ENCODE data around the gene LRCH1. TPM values are rescaled to one million over a fixed set of nuclear protein-coding genes. Genes with fewer than 3 reads are reported as not detected.

LRCH1 gene
- total RNA-seq, 1 experiment from 2014 or later: 11.8 TPM

- TF ChIP-seq CDX4 (CRISPR knock-in tag; IDR thresholded peaks at IDR 0.05; ENCODE audit: borderline replicate concordance) (no peak), ZNF317 (CRISPR knock-in tag; IDR thresholded peaks at IDR 0.05; ENCODE audit: borderline replicate concordance, low read depth) (no peak), ELF4 (CRISPR knock-in tag; IDR thresholded peaks at IDR 0.05; ENCODE audit: low read depth) (no peak), NFYB (CRISPR knock-in tag; conservative IDR thresholded peaks at IDR 0.05; ENCODE audit: low read depth) (no peak)
Observed at GRCh38 chr13:46738055-46738454, 185.1 kb downstream of the LRCH1 start (continued).

- no peak overlapping the region for H3K27ac Mint-ChIP-seq
- H3K4me1 Mint-ChIP-seq: peaks cover 12% of the 10 kb centered on the region
- CTCF ChIA-PET: interaction anchor here (1.6 kb wide), 1 partner anchor 10 kb away, joined by 6 read pairs; no protein-coding TSS in a partner anchor
- H3K4me3 Mint-ChIP-seq: no peak overlapping the region
- TF ChIP-seq HMGA2 (CRISPR knock-in tag; IDR thresholded peaks at IDR 0.05) (no peak), ATF2 (CRISPR knock-in tag; IDR thresholded peaks at IDR 0.05; ENCODE audit: borderline replicate concordance, low read depth) (no peak), ZNF121 (CRISPR knock-in tag; IDR thresholded peaks at IDR 0.05) (no peak), SOX15 (CRISPR knock-in tag; IDR thresholded peaks at IDR 0.05) (no peak), E2F5 (CRISPR knock-in tag; IDR thresholded peaks at IDR 0.05) (no peak), CTCF (IDR thresholded peaks at IDR 0.05) (no peak), GTF2I (CRISPR knock-in tag; conservative IDR thresholded peaks at IDR 0.05) (no peak), ZNF671 (CRISPR knock-in tag; IDR thresholded peaks at IDR 0.05) (no peak), ZNF281 (CRISPR knock-in tag; IDR thresholded peaks at IDR 0.05) (no peak), ESRRA (CRISPR knock-in tag; IDR thresholded peaks at IDR 0.05; ENCODE audit: borderline replicate concordance) (no peak), TEAD1 (CRISPR knock-in tag; IDR thresholded peaks at IDR 0.05) (no peak), ZNF219 (CRISPR knock-in tag; IDR thresholded peaks at IDR 0.05; ENCODE audit: borderline replicate concordance) (no peak), KAT7 (CRISPR knock-in tag; IDR thresholded peaks at IDR 0.05; ENCODE audit: borderline replicate concordance) (no peak)
- POLR2A ChIA-PET: no interaction called here
- ATAC-seq (no peak), DNase-seq (ENCODE audit: low spot score) (no peak)
- peaks cover 7% of the 10 kb centered on the region; the same call in 1 of the 2 replicates for H3K36me3 Mint-ChIP-seq
- no peaks in the 10 kb centered on the region for H3K27me3 Mint-ChIP-seq (ENCODE audit: low read depth)
- no peaks in the 10 kb centered on the region for H3K9me3 Mint-ChIP-seq
Observed at GRCh38 chr13:46738766-46739165, 185.8 kb downstream of the LRCH1 start.
